ENCODE results near the gene UBQLN1. TPM values are rescaled to one million over a fixed set of nuclear protein-coding genes. Genes with fewer than 3 reads are reported as not detected.

The UBQLN1 gene
- total RNA-seq, 3 donors from 2014 or later = 114 to 141 (median 124) TPM

DNA sequence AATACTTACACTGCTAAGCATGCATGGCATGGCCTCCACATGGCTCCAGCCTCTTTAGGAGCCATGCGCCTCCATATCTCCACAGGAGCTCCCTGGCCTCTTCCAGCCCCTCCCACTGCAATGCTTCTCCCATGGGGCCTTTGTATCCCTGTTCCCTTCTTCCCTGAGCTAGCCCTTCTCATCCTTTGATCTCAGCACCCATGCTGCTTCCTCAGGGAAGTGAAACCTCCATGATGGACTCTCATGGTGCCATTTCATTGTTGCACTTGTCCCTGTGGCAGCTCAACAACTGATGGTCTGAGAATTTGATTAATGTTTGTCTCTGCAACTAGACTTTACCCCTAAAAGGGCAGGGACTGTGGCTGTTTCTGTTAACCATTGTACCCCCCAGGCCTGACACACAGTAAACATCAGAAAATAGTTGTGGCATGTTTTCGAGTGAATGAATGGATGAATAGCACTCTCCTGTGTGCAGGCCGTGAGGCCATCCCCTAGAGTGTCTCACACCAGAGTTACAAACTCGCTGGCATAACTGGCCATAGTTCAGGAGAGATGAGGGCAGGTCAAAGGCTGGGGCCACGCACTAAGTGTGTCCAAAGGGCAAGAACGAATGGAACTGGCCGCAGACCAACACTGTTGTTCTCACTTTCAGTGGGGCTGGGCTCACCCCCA is 78.2 kb downstream of the UBQLN1 start:
- no peak overlapping the region for H3K27ac ChIP-seq
- H3K9me3 ChIP-seq = no peaks in the 10 kb centered on the region
- H3K36me3 ChIP-seq = no peaks in the 10 kb centered on the region
- H3K4me1 ChIP-seq = no peaks in the 10 kb centered on the region
- intact Hi-C loops (cut with DNase I; ENCODE audit: low total_unique reads) = no loop called here
- TF ChIP-seq POLR2AphosphoS5 (IDR thresholded peaks at IDR 0.05) = no peak
- TF ChIP-seq POLR2A (IDR thresholded peaks at IDR 0.05) = no peak
- TF ChIP-seq, protein P1, sequence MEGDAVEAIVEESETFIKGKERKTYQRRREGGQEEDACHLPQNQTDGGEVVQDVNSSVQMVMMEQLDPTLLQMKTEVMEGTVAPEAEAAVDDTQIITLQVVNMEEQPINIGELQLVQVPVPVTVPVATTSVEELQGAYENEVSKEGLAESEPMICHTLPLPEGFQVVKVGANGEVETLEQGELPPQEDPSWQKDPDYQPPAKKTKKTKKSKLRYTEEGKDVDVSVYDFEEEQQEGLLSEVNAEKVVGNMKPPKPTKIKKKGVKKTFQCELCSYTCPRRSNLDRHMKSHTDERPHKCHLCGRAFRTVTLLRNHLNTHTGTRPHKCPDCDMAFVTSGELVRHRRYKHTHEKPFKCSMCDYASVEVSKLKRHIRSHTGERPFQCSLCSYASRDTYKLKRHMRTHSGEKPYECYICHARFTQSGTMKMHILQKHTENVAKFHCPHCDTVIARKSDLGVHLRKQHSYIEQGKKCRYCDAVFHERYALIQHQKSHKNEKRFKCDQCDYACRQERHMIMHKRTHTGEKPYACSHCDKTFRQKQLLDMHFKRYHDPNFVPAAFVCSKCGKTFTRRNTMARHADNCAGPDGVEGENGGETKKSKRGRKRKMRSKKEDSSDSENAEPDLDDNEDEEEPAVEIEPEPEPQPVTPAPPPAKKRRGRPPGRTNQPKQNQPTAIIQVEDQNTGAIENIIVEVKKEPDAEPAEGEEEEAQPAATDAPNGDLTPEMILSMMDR (IDR thresholded peaks at IDR 0.05) = no peak
- H3K4me3 ChIP-seq = no peak overlapping the region
- H3K27me3 ChIP-seq = no peaks in the 10 kb centered on the region
- DNase-seq (ENCODE audit: low spot score in 2 of 2) = no peak

DNA sequence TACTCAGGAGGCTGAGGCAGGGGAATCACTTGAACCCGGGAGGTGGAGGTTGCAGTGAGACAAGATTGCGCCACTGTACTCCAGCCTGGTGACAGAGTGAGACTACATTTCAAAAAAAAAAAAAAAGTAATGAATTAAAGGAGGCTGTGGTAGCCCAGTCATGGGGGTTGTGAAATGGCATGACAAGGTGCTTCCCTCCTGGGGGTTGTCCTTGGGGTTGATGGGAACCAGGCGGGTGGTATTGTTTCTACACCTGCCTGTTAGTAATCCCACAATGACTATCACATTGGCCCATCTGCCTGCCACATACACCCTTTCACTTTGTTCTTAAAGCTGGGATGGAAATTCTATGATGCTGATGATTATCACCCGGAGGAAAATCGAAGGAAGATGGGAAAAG is 79.2 kb downstream of the UBQLN1 start:
- DNase-seq (ENCODE audit: low spot score in 2 of 2) = no peak
- TF ChIP-seq POLR2A (IDR thresholded peaks at IDR 0.05) = no peak
- TF ChIP-seq, protein P1 (IDR thresholded peaks at IDR 0.05) = no peak
- TF ChIP-seq POLR2AphosphoS5 (IDR thresholded peaks at IDR 0.05) = no peak
- Histone ChIP-seq H3K27me3 (no peaks in the 10 kb centered on the region), H3K4me1 (no peaks in the 10 kb centered on the region), H3K36me3 (no peaks in the 10 kb centered on the region), H3K9me3 (no peaks in the 10 kb centered on the region), H3K27ac (no peak overlapping the region), H3K4me3 (no peak overlapping the region)
- intact Hi-C loops (cut with DNase I; ENCODE audit: low total_unique reads) = no loop called here

DNA sequence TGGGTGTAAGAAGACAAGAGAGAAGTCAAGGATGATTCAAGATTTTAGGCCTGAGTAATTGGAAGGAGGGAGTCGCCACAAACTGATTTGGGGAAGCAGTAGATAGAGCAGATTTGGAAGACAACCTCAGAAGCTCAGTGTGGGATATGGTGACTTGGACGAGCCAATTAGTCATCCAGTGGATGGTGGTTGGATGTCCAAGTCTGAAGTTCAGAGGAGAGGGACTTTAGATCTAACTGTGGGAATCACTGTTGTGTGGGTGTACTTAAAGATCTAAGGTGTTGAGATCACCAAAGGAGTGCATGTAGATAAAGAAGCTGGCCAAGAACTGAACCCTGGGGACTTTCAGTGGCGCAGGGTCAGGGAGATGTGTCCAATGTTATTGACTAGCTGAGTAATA is 82.6 kb downstream of the UBQLN1 start:
- no peak overlapping the region for H3K27ac ChIP-seq
- TF ChIP-seq, protein P1 (IDR thresholded peaks at IDR 0.05) = no peak
- TF ChIP-seq POLR2A (IDR thresholded peaks at IDR 0.05) (no peak), POLR2AphosphoS5 (IDR thresholded peaks at IDR 0.05) (no peak)
- no peaks in the 10 kb centered on the region for H3K9me3 ChIP-seq
- intact Hi-C loops (cut with DNase I; ENCODE audit: low total_unique reads) = no loop called here
- no peaks in the 10 kb centered on the region for H3K27me3 ChIP-seq
- H3K36me3 ChIP-seq = no peaks in the 10 kb centered on the region
- no peak for DNase-seq (ENCODE audit: low spot score in 2 of 2)
- H3K4me3 ChIP-seq = no peak overlapping the region
- no peaks in the 10 kb centered on the region for H3K4me1 ChIP-seq

DNA sequence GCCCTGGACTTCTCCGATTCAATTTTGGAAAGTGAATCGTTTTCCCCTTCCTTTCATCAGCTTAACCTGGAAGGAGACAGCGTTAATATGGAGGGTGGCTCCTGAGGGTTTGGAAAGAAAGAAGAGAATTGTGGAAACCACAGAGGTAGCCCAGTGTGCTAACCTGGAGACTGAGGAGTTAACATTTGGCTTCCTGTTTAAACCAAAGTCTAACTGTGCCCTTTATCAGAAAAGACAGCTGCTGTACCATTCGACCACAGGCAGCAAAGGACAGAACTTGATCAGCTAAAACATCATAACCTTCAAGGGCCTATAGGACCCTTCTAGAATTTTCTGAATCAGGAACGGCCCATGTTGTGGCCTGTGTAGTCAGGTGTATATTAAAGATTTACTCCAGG is 84.1 kb downstream of the UBQLN1 start:
- Histone ChIP-seq H3K4me3 (peak overlapping the region; percentile 77 to 91 (median 83)), H3K27ac (peak overlapping the region; percentile 85 to 93), H3K27me3 (no peaks in the 10 kb centered on the region), H3K4me1 (no peaks in the 10 kb centered on the region), H3K36me3 (no peaks in the 10 kb centered on the region), H3K9me3 (no peaks in the 10 kb centered on the region)
- DNase-seq (ENCODE audit: low spot score in 2 of 2) = no peak
- intact Hi-C loops (cut with DNase I; ENCODE audit: low total_unique reads) = no loop called here
- no peak for TF ChIP-seq POLR2A (IDR thresholded peaks at IDR 0.05)
- TF ChIP-seq, protein P1 (IDR thresholded peaks at IDR 0.05) = no peak
- no peak for TF ChIP-seq POLR2AphosphoS5 (IDR thresholded peaks at IDR 0.05)

- peak within 1 kb of the TSS; percentile 77 to 91 (median 83) for H3K4me3 ChIP-seq
- no peaks in the 10 kb centered on the region for H3K4me1 ChIP-seq
- peak within 1 kb of the TSS; percentile 85 to 93 for H3K27ac ChIP-seq
- no peaks in the 10 kb centered on the region for H3K36me3 ChIP-seq
- DNase-seq (ENCODE audit: low spot score in 2 of 2) = peak in 1 of 2 donors; percentile 63
- peak in 2 of 3 donors; percentile 24 to 37 for TF ChIP-seq POLR2AphosphoS5 (IDR thresholded peaks at IDR 0.05)
- TF ChIP-seq, protein P1 (IDR thresholded peaks at IDR 0.05) = no peak
- intact Hi-C loops (cut with DNase I; ENCODE audit: low total_unique reads) = no loop called here
- no peaks in the 10 kb centered on the region for H3K9me3 ChIP-seq
- no peaks in the 10 kb centered on the region for H3K27me3 ChIP-seq
Observed at GRCh38 chr9:83622939-83623678, 84.6 kb downstream of the UBQLN1 start, which contains the start of gene IDNK. TSS of gene IDNK (plus strand) at chr9:83623143. CDS start at chr9:83623172, 29 bp downstream.
